ENCODE results near the gene CNIH3. TPM values are rescaled to one million over a fixed set of nuclear protein-coding genes. Genes with fewer than 3 reads are reported as not detected.

Gene CNIH3
- total RNA-seq, 2 donors from 2014 or later = 7.9 to 15.3 TPM

GRCh38 chr1:224670506-224670905 lies 54.4 kb downstream of the CNIH3 start:
- Histone ChIP-seq H3K36me3 (replicated peaks in 1 of 2; ENCODE audit: insufficient read depth in 1 of 2, low read depth in 2 of 2) (no peaks in the 10 kb centered on the region), H3K4me1 (peaks cover 8% of the 10 kb centered on the region), H3K4me3 (no peak overlapping the region), H3K9me3 (no peaks in the 10 kb centered on the region), H3K27me3 (no peaks in the 10 kb centered on the region), H3K27ac (no peak overlapping the region)
- TF ChIP-seq POLR2A (IDR thresholded peaks at IDR 0.05) = no peak
- TF ChIP-seq, protein P1, sequence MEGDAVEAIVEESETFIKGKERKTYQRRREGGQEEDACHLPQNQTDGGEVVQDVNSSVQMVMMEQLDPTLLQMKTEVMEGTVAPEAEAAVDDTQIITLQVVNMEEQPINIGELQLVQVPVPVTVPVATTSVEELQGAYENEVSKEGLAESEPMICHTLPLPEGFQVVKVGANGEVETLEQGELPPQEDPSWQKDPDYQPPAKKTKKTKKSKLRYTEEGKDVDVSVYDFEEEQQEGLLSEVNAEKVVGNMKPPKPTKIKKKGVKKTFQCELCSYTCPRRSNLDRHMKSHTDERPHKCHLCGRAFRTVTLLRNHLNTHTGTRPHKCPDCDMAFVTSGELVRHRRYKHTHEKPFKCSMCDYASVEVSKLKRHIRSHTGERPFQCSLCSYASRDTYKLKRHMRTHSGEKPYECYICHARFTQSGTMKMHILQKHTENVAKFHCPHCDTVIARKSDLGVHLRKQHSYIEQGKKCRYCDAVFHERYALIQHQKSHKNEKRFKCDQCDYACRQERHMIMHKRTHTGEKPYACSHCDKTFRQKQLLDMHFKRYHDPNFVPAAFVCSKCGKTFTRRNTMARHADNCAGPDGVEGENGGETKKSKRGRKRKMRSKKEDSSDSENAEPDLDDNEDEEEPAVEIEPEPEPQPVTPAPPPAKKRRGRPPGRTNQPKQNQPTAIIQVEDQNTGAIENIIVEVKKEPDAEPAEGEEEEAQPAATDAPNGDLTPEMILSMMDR (IDR thresholded peaks at IDR 0.05) = no peak
- DNase-seq (no peak), ATAC-seq (no peak)
- 44 to 60% methylated on average over 1 of the region's 1 CpG for WGBS, 2 donors
- intact Hi-C loops (cut with DNase I) = no loop called here

DNA sequence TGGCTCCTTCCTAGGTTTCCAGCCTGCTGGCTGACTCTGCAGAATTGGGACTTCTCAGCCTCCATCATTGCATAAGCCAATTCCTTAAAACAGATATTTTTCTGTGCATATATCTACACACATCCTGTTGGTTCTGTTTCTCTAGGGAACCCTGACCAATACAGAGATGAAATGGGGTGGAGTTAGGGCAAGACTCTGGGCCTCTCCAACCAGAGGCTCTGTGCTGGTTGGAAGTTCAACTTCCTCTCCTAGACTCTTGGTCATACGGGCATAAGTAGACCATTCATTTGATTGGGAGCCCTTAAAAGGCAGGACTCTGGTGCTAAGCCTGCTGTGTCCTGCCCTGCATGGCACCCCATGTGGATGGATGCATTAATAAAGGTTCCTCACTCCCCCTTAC lies 55.0 kb downstream of the CNIH3 start:
- H3K27ac ChIP-seq = no peak overlapping the region
- intact Hi-C loops (cut with DNase I) = no loop called here
- no peaks in the 10 kb centered on the region for H3K36me3 ChIP-seq (replicated peaks in 1 of 2; ENCODE audit: insufficient read depth in 1 of 2, low read depth in 2 of 2)
- no peak for TF ChIP-seq POLR2A (IDR thresholded peaks at IDR 0.05)
- TF ChIP-seq, protein P1 (IDR thresholded peaks at IDR 0.05) = no peak
- DNase-seq (no peak), ATAC-seq (no peak)
- H3K9me3 ChIP-seq = no peaks in the 10 kb centered on the region
- H3K4me1 ChIP-seq = peaks cover 8% of the 10 kb centered on the region
- H3K4me3 ChIP-seq = no peak overlapping the region
- WGBS, 2 donors = 63 to 90% methylated on average over 1 of the region's 1 CpG
- H3K27me3 ChIP-seq = no peaks in the 10 kb centered on the region

- no peaks in the 10 kb centered on the region for H3K36me3 ChIP-seq (replicated peaks in 1 of 2; ENCODE audit: insufficient read depth in 1 of 2, low read depth in 2 of 2)
- H3K9me3 ChIP-seq = no peaks in the 10 kb centered on the region
- H3K27me3 ChIP-seq = no peaks in the 10 kb centered on the region
- 53 to 69% methylated on average over 4 of the region's 4 CpGs for WGBS, 2 donors
- no peak overlapping the region for H3K27ac ChIP-seq
- DNase-seq = no peak
- intact Hi-C loops (cut with DNase I) = no loop called here
- ATAC-seq = no peak
- H3K4me1 ChIP-seq = peaks cover 8% of the 10 kb centered on the region
- H3K4me3 ChIP-seq = no peak overlapping the region
- TF ChIP-seq, protein P1 (IDR thresholded peaks at IDR 0.05) = no peak
These were observed 57.0 kb downstream of the CNIH3 start for GRCh38 chr1:224673141-224673540.

DNA sequence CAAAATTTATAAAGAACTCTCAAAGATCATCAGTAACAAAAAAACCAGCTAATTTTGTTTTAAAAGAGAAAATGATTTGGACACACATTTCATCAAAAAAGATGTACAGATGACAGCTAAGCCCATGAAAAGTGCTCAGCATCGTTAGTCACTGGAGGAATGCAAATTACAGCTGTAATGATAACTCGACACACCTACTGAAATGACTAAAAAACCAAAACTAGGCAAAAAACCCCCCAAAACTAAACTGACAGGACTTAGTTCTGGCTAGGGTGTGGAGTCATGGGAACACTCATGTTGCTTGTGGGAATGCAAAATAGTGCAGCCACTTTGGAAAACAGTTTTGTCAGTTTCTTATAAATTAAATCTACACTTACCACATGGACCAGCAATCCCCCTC lies 59.5 kb downstream of the CNIH3 start:
- Histone ChIP-seq H3K36me3 (replicated peaks in 1 of 2; ENCODE audit: insufficient read depth in 1 of 2, low read depth in 2 of 2) (no peaks in the 10 kb centered on the region), H3K27me3 (no peaks in the 10 kb centered on the region), H3K27ac (no peak overlapping the region), H3K4me1 (no peaks in the 10 kb centered on the region), H3K9me3 (no peaks in the 10 kb centered on the region), H3K4me3 (no peak overlapping the region)
- ATAC-seq (no peak), DNase-seq (no peak)
- intact Hi-C loops (cut with DNase I) = no loop called here
- 85 to 90% methylated on average over 2 of the region's 2 CpGs for WGBS, 2 donors
- TF ChIP-seq, protein P1 (IDR thresholded peaks at IDR 0.05) = no peak
- TF ChIP-seq POLR2A (IDR thresholded peaks at IDR 0.05) = no peak

DNA sequence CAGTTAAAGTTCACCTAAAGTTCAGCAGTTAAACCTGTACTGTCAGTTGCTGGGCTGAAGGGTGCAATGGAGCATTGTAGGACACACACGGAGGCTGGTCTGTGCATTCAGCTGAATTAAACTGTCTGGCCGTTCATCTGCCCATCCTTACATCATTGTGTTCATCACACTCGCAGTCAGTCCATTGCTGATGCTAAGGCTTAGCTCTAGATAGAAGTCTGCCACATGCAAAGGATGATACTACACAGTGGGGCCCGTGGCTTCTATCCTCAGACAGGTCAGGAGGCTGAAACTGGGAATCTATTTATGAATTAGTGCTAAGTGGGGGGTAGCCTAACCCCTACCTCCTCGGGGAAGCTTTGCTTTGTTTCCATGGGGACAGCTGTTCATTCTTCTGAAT lies 60.4 kb downstream of the CNIH3 start:
- no peaks in the 10 kb centered on the region for H3K9me3 ChIP-seq
- no peak overlapping the region for H3K4me3 ChIP-seq
- no peaks in the 10 kb centered on the region for H3K27me3 ChIP-seq
- TF ChIP-seq, protein P1 (IDR thresholded peaks at IDR 0.05) = no peak
- no peak for TF ChIP-seq POLR2A (IDR thresholded peaks at IDR 0.05)
- no peak for DNase-seq
- no peak for ATAC-seq
- WGBS, 2 donors = 65 to 67% methylated on average over 5 of the region's 5 CpGs
- no peaks in the 10 kb centered on the region for H3K36me3 ChIP-seq (replicated peaks in 1 of 2; ENCODE audit: insufficient read depth in 1 of 2, low read depth in 2 of 2)
- no peaks in the 10 kb centered on the region for H3K4me1 ChIP-seq
- no peak overlapping the region for H3K27ac ChIP-seq
- intact Hi-C loops (cut with DNase I) = no loop called here
